Ectodermal cell (in vitro differentiated cells): Measurements from ENCODE around the gene CTNNA3.

ENCODE experiments used
- H3K27ac ChIP-seq: 2 replicates; pipeline ENCODE4 v1.7.0; 2013; ENCODE audit warnings: mild to moderate bottlenecking, low read depth, low read length; ENCODE audit not compliant: insufficient read depth, poor library complexity, severe bottlenecking
- H3K27me3 ChIP-seq: 2 replicates; pipeline ENCODE4 v1.7.0; 2013; ENCODE audit warnings: mild to moderate bottlenecking, low read length; ENCODE audit not compliant: insufficient read depth, control insufficient read depth, poor library complexity, severe bottlenecking
- H3K36me3 ChIP-seq: one replicate; pipeline ENCODE4 v1.7.0; 2013; ENCODE audit warnings: low read length; ENCODE audit not compliant: control insufficient read depth, insufficient read depth
- H3K4me1 ChIP-seq: one replicate; pipeline ENCODE4 v1.7.0; 2013; ENCODE audit warnings: low read length; ENCODE audit not compliant: control insufficient read depth, insufficient read depth
- H3K4me3 ChIP-seq: 2 replicates; pipeline ENCODE4 v1.7.0; 2013; ENCODE audit warnings: low read depth, low read length, control low read depth; ENCODE audit not compliant: insufficient read depth
- H3K9me3 ChIP-seq: 2 replicates; pipeline ENCODE4 v1.7.0; 2013; ENCODE audit warnings: mild to moderate bottlenecking, low read length, moderate library complexity; ENCODE audit not compliant: control insufficient read depth
- WGBS, 2 experiments: methylation state at CpG; one replicate each; pipeline ENCODE4 v1.1.7; 2013; ENCODE audit warnings: missing lambda C conversion rate in 2 of 2; 5-methylcytosine and 5-hydroxymethylcytosine counted together

CTNNA3 gene

GRCh38 chr10:66844176-66844942 is 851.6 kb downstream of the CTNNA3 start:
- Histone ChIP-seq H3K27ac (no peak overlapping the region), H3K9me3 (no peaks in the 10 kb centered on the region), H3K36me3 (no peaks in the 10 kb centered on the region), H3K4me1 (no peaks in the 10 kb centered on the region), H3K4me3 (no peak overlapping the region), H3K27me3 (no peaks in the 10 kb centered on the region)
- 100% methylated on average over 1 of the region's 1 CpG; no CpG with 5 or more reads in 1 of the 2 experiments for WGBS, 2 experiments

DNA sequence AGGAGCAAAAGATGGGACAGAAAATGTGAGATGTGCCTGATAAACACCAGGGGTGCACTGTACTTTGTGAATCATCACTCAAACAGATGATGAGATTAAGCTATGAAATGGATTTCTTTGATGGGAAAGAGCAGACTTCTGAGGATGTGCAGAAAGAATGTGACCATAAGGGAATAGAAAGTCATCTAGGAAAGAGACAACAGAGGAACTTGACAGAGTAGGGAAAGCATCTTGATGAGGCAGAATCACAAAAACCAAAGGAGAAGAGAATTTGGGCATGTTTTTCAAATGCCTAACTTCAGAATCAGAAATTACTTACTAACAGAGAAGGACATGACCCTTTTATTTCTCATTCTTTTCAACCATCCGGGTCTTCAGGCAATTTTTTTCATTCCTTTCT is 852.6 kb downstream of the CTNNA3 start:
- Histone ChIP-seq H3K36me3 (no peaks in the 10 kb centered on the region), H3K27me3 (no peaks in the 10 kb centered on the region), H3K27ac (no peak overlapping the region), H3K9me3 (no peaks in the 10 kb centered on the region), H3K4me1 (no peaks in the 10 kb centered on the region), H3K4me3 (no peak overlapping the region)
- 90 to 100% methylated on average over 1 of the region's 1 CpG for WGBS, 2 experiments

DNA sequence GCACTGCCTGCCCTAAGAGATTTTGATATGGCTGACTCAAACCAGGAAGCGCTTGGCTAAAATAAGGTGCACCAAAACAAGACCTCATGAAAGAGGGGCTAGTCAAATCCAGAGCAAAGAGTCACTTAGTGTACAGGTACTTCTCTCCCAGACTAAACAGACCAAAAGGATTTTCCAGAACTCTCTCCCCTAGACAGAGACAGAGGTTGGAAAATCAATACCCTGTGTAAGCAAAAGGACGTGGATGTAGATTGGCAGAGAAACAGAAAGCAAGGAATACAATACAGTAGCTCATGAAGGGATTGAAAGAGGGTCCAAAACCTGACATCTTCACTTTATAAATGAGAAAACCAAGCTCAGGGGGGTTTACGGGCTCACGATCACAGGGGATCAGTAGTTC is 853.1 kb downstream of the CTNNA3 start:
- 92 to 93% methylated on average over 4 of the region's 4 CpGs for WGBS, 2 experiments

DNA sequence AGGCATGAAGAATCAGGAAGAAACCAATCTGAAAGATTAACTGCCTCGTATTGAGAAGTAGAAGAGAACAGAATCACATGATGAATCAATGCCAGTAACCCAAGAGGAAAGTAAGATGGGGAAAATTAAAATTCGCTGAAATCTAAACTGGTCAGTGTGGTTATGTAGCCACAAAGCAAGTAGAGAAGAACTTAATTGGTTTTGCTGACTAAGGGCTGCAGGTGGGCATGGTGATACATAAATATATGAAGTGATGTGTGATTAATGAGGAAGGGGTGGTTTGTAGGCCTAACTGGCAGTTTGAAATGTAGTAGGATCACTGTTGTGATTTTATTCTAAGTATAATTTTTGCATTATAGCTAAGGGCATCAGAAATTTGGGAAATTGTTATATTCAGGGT is 853.6 kb downstream of the CTNNA3 start:
- Histone ChIP-seq H3K27me3 (no peaks in the 10 kb centered on the region), H3K27ac (no peak overlapping the region), H3K4me1 (no peaks in the 10 kb centered on the region), H3K9me3 (no peaks in the 10 kb centered on the region), H3K4me3 (no peak overlapping the region), H3K36me3 (no peaks in the 10 kb centered on the region)
- WGBS, 2 experiments: 92 to 93% methylated on average over 2 of the region's 2 CpGs

More for the DNA sequence above, 853.1 kb downstream of the CTNNA3 start:
- Histone ChIP-seq H3K4me3 (no peak overlapping the region), H3K27me3 (no peaks in the 10 kb centered on the region), H3K27ac (no peak overlapping the region), H3K36me3 (no peaks in the 10 kb centered on the region), H3K4me1 (no peaks in the 10 kb centered on the region), H3K9me3 (no peaks in the 10 kb centered on the region)

DNA sequence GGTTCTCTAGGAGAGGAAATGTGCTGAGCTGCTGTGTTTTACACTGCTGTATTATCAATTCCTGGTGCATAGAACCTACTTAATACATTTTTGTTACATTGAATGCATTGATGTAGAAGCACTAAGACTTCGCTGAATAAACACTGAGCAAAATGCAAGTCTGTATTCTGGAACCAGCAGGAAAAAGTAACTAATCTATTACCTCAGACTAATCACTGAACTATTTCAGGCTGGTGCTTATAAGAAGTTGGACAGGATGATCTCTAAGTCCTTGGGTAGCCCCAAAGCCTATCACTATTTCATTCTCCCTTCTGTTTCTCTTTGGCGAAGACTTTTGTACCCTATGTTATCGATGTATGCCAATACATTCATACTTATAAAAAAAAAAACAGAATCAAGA is 857.3 kb downstream of the CTNNA3 start:
- 100% methylated on average over 1 to 2 of the region's 3 CpGs for WGBS, 2 experiments
- Histone ChIP-seq H3K27ac (no peak overlapping the region), H3K4me1 (no peaks in the 10 kb centered on the region), H3K36me3 (no peaks in the 10 kb centered on the region), H3K9me3 (no peaks in the 10 kb centered on the region), H3K27me3 (no peaks in the 10 kb centered on the region), H3K4me3 (no peak overlapping the region)

GRCh38 chr10:66837990-66838389 is 858.0 kb downstream of the CTNNA3 start:
- H3K4me3 ChIP-seq: no peak overlapping the region
- H3K36me3 ChIP-seq: no peaks in the 10 kb centered on the region
- H3K4me1 ChIP-seq: no peaks in the 10 kb centered on the region
- H3K27ac ChIP-seq: no peak overlapping the region
- 88 to 100% methylated on average over 1 of the region's 1 CpG for WGBS, 2 experiments
- no peaks in the 10 kb centered on the region for H3K9me3 ChIP-seq
- no peaks in the 10 kb centered on the region for H3K27me3 ChIP-seq

DNA sequence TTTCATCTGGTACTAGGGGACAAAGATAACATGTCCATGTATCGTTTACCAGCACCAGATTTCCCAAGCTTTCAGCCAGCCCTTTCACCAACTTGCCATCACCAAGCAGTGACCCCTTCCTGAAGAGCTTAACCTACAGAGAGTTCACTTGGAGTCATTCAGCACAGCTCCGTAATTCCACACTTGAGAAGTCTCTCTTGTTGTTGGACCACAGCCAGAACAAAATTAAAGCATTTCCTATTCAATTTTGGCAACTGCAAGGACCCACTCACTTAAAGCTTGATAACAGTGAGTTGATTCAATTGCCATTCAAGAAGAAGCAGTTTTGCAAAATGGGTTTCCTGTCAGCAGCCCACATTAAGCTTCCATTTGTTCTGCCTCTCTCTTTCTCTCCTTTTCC is 858.7 kb downstream of the CTNNA3 start:
- H3K27me3 ChIP-seq: no peaks in the 10 kb centered on the region
- no peaks in the 10 kb centered on the region for H3K9me3 ChIP-seq
- H3K4me1 ChIP-seq: no peaks in the 10 kb centered on the region
- H3K4me3 ChIP-seq: no peak overlapping the region
- 87 to 94% methylated on average over 2 of the region's 2 CpGs for WGBS, 2 experiments
- no peaks in the 10 kb centered on the region for H3K36me3 ChIP-seq
- no peak overlapping the region for H3K27ac ChIP-seq

DNA sequence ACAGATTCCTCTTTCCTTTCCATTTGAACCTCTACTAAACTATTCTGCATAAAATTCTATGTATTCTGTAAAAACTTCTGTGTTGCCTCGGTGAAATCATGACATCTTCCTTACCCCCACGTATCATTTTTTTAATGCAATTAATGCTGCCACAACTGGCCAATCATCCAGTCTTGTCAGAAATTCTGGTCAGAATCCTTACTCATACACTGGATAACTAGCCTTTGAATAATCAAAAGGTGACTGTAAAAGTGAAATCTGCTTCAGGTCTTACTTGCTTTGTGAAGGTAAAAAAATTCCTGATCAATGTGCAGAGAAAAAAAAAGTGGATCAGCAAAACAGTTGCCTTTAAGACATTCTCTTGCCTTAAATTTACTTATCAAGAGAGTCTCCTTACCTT is 859.2 kb downstream of the CTNNA3 start:
- no peak overlapping the region for H3K4me3 ChIP-seq
- 93 to 99% methylated on average over 2 of the region's 2 CpGs for WGBS, 2 experiments
- no peaks in the 10 kb centered on the region for H3K36me3 ChIP-seq
- no peaks in the 10 kb centered on the region for H3K9me3 ChIP-seq
- H3K4me1 ChIP-seq: no peaks in the 10 kb centered on the region
- H3K27ac ChIP-seq: no peak overlapping the region
- no peaks in the 10 kb centered on the region for H3K27me3 ChIP-seq

DNA sequence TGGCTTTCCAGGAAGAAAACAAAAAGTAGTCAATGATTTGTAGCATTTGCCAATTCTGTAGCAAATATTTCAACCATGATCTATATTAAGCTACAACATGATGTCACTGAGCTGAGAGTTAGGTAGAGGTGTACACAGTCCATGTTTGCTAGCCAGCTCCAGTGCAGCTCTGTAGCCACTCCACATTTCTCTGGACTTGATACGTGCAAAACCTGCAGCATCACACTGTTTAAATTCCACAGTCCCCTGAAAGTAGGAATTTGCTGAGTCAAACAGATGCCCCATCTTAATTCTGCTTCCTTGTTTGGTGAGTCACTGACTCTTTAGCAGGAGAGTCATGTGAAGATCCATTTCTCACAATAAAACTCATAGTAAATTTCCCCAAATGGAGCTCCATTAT is 859.9 kb downstream of the CTNNA3 start:
- Histone ChIP-seq H3K4me1 (no peaks in the 10 kb centered on the region), H3K4me3 (no peak overlapping the region), H3K36me3 (no peaks in the 10 kb centered on the region), H3K27ac (no peak overlapping the region), H3K27me3 (no peaks in the 10 kb centered on the region), H3K9me3 (no peaks in the 10 kb centered on the region)
- WGBS, 2 experiments: 50 to 77% methylated on average over 1 of the region's 1 CpG

GRCh38 chr10:66835400-66835799 is 860.6 kb downstream of the CTNNA3 start:
- no peaks in the 10 kb centered on the region for H3K36me3 ChIP-seq

DNA sequence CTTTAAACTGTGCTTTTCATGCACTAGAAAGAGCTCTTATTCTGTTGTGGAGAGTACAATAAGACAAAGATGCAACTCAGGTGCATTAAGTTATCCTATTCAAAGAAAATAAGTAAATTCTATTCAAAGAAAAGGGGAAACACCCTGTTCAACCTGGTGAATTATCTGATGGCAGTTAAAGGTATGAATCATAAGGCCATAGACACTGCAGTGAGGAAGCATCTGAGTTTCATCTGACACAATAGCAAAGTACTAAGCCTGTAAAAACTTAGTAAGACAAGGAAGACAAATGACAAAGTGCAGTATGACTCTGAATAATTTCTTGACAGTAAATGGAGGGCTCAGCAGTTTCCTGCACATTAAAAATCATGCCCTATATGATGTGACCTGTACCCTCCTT is 861.2 kb downstream of the CTNNA3 start:
- Histone ChIP-seq H3K27me3 (no peaks in the 10 kb centered on the region), H3K4me1 (no peaks in the 10 kb centered on the region), H3K4me3 (no peak overlapping the region), H3K36me3 (no peaks in the 10 kb centered on the region), H3K9me3 (no peaks in the 10 kb centered on the region), H3K27ac (no peak overlapping the region)

More at GRCh38 chr10:66835400-66835799, 860.6 kb downstream of the CTNNA3 start:
- Histone ChIP-seq H3K4me1 (no peaks in the 10 kb centered on the region), H3K27me3 (no peaks in the 10 kb centered on the region), H3K4me3 (no peak overlapping the region), H3K27ac (no peak overlapping the region), H3K9me3 (no peaks in the 10 kb centered on the region)
